ENCODE measurements around the gene PHF2.
A peak's percentile ranks its signal among the peaks of the same experiment; 100 is the strongest.

PHF2 gene

DNA sequence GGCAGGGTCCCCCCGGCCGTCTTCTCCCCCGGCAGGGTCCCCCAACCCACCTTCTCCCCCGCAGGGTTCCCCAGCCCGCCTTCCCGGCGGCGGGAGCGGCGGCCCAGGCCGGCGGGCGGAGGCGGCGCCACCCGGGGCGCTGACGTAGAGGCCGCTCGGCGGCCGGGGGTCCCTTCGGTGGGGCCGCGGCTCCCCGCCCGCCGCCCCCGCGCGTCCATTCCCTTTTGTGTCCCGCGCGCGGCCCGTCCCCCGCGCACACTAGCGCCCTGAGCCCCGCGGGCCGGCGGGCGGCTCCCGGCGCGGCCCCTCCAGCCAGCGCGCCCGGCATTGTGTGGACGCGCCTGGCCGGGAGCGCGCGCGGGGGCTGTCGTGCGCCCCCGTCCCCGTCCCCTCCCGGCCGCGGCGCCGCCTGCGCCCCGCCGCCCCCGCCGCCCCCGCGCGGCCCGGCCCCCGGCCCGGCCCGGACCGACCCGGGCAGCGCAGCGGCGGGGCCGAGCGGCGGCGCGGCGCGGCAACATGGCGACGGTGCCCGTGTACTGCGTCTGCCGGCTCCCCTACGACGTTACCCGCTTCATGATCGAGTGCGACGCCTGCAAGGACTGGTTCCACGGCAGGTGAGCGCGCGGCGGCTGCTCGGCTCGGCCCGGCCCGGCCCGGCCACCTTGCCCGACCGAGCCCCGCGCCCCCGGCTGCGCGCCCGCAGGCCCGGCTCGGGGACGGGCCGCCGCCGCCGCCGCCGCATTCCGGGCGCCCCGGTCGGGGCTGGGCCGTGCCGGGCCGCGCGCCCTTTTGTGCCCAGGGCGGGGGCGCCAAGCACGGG lies at the start of gene PHF2:
Gene PHF2 (plus strand): TSS at position 327 of the 820 bp plus-strand sequence. CDS start 190 bp downstream, at position 517.
- DNase-seq = peak; percentile 27

DNA sequence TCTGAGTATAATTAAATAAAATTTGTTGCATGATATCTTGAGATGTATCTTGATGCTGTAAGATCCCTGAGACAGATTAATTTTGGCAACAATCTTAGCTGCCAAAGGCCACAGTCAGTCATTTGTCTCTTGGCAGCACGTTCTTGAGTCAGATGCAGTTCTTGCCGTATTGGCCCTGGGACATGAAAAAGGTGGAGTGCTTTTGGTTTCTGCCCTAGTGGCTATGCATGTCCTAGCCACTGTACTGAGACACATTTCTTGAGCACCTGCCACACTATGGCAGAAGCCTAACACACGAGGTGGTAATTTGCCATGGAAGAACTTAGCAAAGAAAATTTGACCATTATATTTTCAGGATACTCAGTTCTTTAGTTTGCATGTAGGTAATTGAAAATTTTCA lies 45.0 kb upstream of the PHF2 start:
- no peak for DNase-seq

DNA sequence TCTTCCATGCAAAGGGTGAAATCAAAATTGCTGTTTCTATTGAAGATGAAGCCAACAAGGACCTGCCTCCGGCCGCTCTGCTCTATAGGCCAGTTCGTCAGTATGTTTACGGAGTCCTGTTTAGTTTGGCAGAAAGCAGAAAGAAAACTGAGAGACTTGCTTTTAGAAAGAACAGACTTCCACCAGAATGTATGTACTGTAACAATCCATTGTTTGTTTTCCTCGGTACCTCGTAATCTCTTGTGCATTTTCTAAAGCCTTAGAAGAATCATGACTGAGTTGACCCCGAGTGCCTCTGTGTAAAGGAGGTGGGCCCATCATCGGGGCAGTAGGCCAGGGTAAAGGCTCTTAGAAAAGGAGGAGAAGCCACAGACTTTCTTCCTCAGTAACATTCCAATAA lies 44.2 kb upstream of the PHF2 start:
- no peak for DNase-seq

DNA sequence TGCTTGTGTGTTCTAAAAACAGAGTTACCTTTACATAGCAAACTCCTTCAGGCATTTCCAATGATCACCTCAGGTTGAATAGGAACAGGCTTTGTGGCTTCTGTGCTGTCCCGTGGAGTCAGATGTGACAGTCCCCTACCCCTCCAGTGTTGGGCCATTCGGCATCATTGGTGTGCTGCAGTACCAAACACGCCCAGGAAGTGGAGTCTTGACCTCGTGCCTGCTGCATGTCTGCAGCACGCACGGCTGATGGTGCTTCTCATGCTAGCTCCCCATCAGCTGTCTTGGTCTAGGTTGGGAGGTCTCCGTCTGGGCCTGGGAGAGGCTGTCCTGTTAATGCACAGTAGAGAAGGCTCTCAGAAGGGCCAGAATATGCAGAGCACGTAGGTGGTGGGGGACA lies 42.5 kb upstream of the PHF2 start:
- DNase-seq = no peak

DNA sequence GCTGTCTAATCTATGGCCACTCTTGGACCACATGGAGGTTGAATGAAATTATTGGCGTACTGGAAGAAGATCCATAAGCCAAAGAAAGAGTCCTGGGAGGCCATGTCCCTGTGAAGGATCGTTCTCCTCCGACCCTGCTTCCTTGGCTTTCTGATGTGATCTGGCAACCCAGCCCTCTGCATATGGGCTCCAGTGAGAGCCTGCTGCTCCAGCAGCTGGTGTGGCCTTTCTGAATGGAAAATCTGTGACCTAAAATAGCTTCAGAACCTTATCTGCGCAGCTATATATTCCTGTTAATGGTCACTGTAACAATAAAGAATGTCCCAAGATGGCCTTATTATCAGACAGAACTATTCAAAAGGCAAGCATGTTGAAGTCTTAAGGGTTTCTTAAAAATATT lies 40.2 kb upstream of the PHF2 start:
- DNase-seq = no peak

DNA sequence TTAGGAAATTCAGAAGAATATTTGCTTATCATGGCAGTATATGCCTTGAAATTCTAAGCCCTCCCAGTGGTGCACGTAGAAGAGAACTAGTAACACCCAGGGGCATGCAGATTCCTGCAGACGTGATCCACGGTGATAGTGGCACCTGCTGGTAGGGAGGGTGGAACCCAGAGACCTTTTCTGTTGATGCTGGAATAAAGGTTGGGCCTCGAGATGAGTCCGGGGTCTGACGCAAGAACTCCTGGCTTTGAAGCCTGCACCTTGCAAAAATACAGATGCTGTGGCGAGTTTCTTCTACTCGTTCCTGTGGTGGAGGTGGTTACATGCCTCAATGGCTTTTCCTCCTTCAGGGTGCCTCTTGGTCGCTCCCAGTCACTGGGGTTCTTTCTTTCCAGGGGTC lies 39.5 kb upstream of the PHF2 start:
- DNase-seq = no peak

DNA sequence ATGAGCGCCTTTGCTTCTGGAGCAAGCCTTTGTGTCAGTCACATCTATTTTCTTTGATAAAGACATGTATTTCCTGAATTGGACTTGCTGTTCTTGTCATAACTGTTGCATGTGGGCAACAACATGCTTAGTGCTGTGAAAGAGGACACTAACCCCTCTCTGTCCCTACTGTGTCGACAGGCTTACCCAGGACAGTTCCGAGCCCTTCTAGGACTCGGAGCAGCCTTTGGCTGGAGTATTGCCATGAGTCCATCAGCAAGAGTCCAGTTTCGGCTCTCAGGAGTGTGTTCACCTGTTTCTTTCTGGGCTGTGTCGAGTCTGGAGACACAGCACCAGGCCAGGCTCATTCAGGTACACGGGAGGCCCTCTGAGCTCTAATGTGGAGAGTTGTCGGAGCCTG lies 36.1 kb upstream of the PHF2 start:
- no peak for DNase-seq

DNA sequence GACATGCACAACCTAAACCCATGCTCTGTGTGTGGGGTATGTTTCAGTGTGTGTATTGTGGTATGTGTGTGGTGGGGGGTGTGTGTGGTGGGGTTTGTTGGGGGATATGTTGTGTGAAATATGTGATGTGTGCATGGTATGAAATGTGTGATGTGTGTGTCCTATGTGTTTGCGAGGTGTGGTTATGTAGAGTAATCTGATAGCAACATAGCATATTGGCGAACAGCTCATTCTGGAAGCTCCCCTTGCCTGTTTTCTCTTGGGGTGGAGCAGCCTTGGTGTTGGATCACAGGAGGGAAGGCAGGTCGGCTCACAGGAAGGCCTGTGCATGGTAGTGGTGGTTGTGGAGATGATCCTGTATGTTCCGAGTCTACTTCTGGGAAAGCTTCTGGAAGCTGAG lies 35.4 kb upstream of the PHF2 start:
- DNase-seq = no peak

DNA sequence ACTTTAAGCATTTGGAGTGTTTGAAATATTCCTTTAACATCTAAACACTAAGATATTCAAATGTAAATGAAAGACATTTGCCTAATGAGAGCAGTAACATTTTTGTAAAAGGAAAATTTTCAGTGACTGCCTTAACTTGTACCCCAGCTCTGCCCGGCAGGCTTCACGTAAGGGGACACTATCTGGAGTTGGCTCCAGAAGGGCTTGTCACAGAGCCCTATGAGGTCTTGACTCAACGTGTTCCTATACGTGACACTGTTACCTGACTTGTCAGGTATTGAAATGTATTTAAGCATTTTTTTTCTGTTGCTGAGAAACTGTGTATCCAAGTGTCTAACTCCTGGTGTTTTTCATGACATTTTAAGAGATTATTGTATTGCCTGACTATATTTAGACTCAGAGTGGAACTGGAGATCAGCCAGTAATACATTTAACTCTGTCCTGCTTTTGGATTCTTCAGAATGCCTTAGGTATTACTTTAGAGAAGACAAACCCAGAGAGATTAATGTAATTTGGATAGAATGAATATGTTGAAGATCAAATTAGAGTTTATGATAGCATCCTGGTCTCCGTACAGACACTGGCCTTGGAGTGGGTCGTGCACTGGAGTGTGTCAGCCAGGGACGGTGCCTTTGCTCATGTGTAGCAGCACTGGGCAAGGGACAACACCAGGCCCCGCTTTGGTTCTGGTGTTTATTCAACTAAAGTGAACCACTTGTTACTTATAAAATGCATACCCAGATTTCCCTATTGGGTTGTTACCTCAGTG lies 34.6 kb upstream of the PHF2 start:
- no peak for DNase-seq

DNA sequence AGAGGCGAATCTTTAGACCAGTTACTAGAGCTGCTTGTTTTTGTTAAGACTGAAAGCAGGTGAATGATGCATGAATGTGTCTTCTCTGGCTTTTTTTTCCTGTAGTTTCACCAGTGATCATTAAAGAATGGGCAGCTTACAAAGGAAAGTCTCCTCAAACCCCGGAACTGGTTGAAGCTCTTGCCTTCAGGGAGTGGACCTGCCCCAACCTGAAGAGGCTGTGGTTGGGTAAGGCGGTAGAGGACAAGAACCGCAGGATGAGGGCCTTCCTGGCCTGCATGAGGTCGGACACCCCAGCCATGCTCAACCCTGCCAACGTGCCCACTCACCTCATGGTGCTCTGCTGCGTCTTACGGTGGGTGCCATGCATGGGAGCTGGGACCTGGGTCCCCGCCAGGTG lies 33.3 kb upstream of the PHF2 start:
- DNase-seq = no peak

DNA sequence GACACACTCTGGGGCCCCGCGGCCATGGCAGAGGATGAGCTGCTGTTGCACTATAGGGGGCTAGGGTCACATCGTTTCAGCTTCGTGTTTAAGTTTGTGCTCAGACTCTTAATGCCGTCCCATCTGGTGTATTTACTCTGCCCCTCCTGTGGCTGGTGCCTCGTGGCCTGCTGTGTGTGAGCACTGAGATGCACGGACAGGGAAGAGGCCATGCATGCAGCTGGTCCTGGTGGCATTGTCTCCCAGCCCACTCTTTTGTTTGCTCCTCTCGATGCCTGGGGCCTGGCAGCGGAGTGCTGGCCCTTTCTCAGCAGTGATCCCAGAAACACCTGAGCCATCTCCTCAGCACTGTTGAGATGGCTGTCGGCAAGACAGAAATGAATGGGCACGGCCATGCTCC lies 30.0 kb upstream of the PHF2 start:
- no peak for DNase-seq

DNA sequence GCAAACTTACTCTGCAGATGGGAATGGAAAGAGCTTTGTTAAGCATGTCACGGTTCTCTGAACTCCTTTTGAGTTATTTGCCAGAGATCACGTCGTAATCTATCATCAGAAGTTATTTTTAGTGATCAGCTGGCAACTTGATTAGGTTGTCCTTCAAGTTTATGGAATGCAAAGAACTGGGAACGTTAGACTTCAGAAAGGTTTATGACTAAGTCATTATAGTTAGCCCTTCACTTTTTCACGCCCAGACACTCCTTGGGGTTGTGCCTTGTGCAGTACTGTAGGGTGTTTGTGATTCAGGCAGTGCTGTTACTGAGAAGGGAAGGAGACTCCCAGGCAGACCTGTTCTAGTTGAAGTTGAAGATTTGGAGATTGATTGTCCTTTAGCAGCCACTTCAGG lies 26.8 kb upstream of the PHF2 start:
- no peak for DNase-seq

DNA sequence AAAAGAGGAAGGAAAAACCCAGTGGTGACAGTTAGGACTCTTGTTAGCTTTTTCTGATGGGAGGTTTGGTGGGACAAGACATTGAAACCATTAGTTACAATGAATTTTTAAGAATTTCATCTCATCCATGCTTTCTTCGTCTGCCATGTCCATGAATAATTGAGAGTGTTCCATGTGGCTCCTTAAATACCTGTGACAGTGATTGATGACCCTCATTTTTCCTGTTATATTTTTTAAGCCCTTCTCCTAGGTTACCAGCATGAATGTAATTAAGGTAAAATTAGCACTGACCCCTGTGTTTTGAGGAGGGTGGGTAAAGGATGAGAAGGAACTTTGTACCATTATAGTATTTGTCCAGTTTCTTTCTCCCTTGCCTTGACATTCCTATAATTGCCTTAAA lies 23.5 kb upstream of the PHF2 start:
- DNase-seq = no peak

DNA sequence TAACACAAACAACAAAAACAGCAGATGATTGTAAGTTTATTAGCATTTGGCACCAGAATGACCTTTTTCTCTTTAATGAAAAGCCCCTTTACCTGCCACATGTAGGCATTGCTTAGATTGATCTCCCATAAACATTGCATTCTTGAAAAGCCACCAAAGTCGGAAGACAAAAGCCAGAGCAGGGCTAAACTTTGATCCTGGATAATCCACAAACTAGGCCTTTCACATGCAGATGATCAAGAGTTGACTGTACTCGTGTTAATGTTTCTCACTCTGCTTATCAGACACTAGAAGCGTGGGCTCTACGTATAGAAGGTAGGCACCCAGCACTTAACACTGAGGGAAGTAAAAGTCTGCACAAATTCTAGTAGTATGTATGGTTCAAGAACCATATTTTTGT lies 21.0 kb upstream of the PHF2 start:
- no peak for DNase-seq

DNA sequence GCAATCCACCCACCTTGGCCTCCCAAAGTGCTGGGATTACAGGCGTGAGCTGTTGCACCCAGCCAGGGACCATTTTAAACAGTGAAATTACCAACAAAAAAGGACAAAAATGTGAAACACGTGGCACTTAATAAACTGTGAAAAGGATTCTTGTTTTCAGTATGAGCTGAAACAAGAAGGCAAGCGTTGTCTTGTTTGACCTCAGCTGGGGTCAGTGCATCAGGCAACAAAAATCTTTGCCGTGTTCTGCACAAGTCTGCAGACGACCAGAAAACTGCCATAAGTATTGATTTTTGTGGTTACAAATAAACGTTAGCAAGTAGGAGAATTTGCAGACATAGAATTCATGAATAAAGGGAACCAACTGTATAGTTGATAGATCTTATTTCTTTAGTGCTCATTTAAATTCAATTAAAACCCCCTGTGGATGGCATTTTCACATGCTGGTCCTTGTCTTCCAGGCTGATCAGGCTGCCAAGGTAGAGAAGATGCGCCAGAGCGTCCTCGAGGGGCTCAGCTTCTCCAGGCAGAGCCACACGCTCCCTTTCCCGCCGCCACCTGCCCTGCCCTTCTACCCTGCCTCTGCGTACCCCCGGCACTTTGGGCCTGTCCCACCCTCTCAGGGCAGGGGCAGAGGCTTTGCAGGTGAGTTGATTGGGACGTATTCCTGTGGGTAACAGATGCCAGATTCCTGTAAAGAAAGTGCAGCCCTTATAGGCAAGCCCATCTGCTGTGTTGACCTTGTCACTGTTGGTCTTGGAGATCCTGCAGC lies 18.8 kb upstream of the PHF2 start:
- no peak for DNase-seq

DNA sequence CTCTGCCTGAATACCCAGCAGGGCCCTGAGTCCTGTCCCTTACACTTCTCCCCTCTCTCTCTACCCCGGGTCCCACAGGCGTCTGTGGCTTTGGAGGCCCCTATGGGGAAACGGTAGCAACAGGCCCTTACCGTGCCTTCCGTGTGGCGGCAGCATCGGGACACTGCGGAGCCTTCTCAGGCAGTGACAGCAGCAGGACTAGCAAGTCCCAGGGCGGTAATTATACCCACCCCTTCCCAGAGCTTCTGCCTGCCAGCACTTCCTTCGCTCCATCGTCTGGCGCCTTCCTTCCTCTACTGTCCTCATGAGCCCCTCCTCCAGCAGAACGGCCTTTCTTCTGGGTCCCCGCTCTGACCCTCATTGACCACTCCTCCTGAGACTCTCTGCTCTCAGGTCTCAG lies 17.9 kb upstream of the PHF2 start:
- DNase-seq = no peak

DNA sequence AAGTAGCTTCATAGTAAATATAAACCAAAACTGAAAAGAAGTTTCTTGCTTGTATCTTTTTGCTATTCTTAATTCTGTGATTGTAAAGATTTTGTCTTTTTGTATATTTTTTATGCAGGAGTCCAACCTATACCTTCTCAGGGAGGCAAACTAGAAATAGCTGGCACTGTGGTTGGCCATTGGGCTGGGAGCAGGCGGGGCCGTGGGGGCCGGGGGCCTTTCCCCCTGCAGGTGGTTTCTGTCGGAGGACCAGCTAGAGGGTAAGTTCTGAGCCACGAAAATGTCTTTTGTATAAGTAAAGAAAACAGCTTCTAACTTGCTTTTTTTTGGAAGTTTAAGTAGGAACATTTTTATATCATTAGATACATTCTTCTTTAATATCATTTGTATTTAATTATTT lies 15.4 kb upstream of the PHF2 start:
- no peak for DNase-seq

DNA sequence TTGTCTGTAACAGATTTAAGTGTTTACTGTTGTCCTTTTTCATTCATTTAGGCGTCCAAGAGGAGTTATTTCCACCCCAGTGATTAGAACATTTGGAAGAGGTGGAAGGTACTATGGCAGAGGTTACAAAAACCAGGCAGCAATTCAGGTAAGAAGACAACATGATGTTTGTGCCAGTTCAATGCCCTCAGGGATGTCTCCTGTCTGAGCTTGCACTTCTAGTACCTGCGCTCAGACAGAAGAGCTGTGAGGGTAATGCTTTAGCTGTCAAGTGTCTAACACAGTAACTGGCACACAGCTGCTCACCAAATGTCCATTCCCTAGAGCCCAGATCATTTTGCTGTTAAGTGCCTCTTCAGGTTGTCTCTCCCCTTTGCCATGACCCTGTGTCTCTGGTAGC lies 14.2 kb upstream of the PHF2 start:
- no peak for DNase-seq

DNA sequence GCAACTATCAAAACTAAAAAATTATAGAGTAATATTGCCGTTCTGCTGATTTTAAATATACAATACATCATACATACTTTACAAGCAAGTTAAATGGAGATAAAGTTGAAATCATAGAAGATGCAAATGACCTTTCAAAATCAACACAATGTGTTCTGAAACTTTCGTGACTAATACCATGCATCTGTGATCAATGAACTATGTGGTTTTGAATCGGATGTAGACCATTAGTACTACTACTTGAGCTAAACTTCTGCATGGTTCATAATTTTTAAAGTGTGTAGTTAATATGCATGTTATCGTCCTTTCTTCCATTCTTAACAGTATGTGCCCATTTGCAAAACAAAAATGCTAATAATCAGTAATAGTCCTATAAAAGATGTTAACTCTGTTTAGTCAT lies 11.3 kb upstream of the PHF2 start:
- no peak for DNase-seq

DNA sequence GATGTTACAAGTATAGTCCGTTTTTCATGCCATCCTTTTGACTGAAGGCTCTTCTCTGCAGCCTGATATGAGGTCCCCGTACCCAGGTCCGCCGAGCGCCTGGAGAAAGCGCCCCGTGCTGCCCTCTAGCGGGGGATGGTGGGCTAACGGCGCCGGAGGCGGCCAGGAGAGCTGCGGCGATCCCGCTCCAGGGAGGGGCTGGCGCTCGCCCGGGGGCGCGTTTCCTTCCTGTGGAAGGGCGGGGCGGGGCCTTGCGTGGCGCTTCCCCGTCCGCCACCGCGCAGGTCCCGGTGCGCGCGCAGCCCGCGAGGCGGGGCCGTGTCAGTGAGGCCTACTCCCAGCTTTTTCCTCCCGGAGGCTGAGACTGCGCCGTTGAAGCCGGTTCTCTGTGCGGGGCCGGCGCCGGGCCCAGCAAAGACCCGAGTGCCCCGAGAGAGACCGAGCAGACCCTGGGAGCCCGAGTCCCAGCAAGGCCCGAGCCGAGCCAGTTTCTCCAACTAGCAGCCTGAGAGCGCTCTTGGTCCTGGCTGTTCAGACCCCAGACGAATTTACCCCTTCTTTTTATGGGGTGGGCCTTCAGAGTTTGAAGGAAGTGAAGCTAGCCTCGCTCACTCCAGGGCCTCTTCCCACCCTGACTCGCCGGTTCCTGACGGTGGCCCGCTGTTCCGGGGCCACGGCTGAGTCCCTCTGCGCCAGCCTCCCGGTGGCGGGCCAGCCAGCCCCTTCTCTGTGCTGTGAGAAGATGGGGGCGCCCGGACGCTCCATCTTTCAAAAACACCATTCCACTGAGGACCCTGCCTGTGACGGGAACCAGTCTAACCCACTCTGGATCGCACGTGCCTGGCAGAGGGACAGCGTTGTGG lies 9.7 kb upstream of the PHF2 start:
- peak; percentile 97 for DNase-seq

DNA sequence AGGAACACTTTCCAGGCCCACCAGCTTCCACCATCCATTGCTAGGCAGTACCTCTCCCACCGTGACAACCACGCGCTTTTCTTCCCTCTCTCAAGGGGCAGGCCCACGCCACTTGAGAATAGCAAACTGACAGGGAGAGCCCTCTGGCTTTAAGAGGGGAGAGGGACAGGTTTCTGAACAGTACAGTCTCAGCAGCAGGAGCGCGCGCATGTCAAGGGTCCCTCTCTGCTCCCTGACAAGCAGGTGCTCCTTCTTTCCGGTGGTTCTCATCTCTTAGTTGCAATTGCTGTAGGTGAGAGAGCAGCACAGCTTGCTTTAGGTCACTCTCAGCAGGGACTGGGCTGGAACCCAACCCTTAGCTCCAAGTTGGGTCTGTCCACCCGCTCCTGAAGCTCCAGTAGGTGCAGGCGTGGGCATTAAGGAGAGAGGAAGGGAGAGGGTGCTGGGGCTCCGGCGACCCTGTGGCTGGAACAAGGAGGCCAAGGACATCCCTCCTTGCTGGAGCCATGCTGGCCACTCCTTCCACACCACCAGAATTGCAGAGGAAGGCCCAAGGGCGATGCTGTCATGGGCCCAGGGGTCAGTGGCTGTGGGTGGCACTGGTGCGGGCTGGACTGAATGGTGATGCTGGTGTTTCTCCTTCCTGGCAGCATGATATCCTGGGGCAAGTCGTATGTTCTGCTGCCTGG lies 9.0 kb upstream of the PHF2 start:
- DNase-seq = no peak

DNA sequence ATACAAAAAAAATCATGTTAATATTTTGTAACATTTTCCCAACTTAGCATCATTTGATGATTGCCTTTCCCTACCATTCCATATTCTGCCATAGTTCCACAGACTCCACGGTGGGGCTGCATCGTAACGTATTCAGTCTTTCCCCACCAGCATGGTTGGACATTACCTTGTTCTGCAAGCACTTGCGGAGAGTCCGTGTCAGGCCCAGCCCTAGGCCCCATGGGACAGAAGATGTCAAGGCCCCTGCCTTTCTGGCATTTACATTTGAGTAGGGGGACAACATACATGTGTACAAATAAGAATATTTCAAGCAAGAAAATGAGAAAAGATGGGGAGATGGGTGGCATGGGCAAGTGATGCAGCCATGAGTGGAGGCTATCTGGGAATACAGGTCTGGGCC lies 8.2 kb upstream of the PHF2 start:
- no peak for DNase-seq
